Memory B cell (primary cell): ENCODE data around the gene RUVBL1.

Source experiments
- ATAC-seq: fragments of 150-1000 bp; cut with Tn5 transposase; 2 replicates; pipeline ENCODE4 v1.10.0; 2021; ENCODE audit warnings: low read depth, mild to moderate bottlenecking, moderate library complexity
- DNase-seq, 2 donors: peaks; one replicate each; pipeline ENCODE4 v3.0.0; 2022; ENCODE audit warnings: low spot score in 2 of 2
- H3K27ac Mint-ChIP-seq: one replicate; pipeline ENCODE4 v1.8.0; 2022; ENCODE audit warnings: mild to moderate bottlenecking, moderate library complexity, mixed read lengths
- H3K27me3 Mint-ChIP-seq: one replicate; pipeline ENCODE4 v1.8.0; 2022; ENCODE audit warnings: mixed read lengths
- H3K36me3 Mint-ChIP-seq: one replicate; pipeline ENCODE4 v1.8.0; 2022; ENCODE audit warnings: mild to moderate bottlenecking, mixed read lengths
- H3K4me1 Mint-ChIP-seq: one replicate; pipeline ENCODE4 v1.8.0; 2022; ENCODE audit warnings: mixed read lengths
- H3K4me3 Mint-ChIP-seq: one replicate; pipeline ENCODE4 v1.8.0; 2022; ENCODE audit warnings: mild to moderate bottlenecking, moderate library complexity, mixed read lengths
- H3K9me3 Mint-ChIP-seq: one replicate; pipeline ENCODE4 v1.8.0; 2022; ENCODE audit warnings: mixed read lengths

Gene RUVBL1

GRCh38 chr3:128083980-128084674, 39.5 kb downstream of the RUVBL1 start:
- Mint-ChIP-seq H3K4me1 (peaks cover 3% of the 10 kb centered on the region), H3K27me3 (no peaks in the 10 kb centered on the region), H3K36me3 (peaks cover 29% of the 10 kb centered on the region), H3K27ac (no peak overlapping the region), H3K9me3 (no peaks in the 10 kb centered on the region), H3K4me3 (no peak overlapping the region)
- ATAC-seq (no peak), DNase-seq (no peak)

GRCh38 chr3:128083396-128083795, 40.2 kb downstream of the RUVBL1 start:
- H3K27ac Mint-ChIP-seq, result no peak overlapping the region
- no peak overlapping the region for H3K4me3 Mint-ChIP-seq
- H3K27me3 Mint-ChIP-seq, result no peaks in the 10 kb centered on the region
- no peaks in the 10 kb centered on the region for H3K9me3 Mint-ChIP-seq
- ATAC-seq, result no peak
- peaks cover 31% of the 10 kb centered on the region for H3K36me3 Mint-ChIP-seq
- H3K4me1 Mint-ChIP-seq, result peaks cover 2% of the 10 kb centered on the region
- DNase-seq, result no peak

- DNase-seq (no peak), ATAC-seq (no peak)
- H3K36me3 Mint-ChIP-seq, result peaks cover 29% of the 10 kb centered on the region
- no peaks in the 10 kb centered on the region for H3K27me3 Mint-ChIP-seq
- peaks cover 2% of the 10 kb centered on the region for H3K4me1 Mint-ChIP-seq
- H3K27ac Mint-ChIP-seq, result no peak overlapping the region
- H3K9me3 Mint-ChIP-seq, result no peaks in the 10 kb centered on the region
- no peak overlapping the region for H3K4me3 Mint-ChIP-seq
These were observed 41.1 kb downstream of the RUVBL1 start for GRCh38 chr3:128082546-128082945.

GRCh38 chr3:128081846-128082245, 41.8 kb downstream of the RUVBL1 start:
- H3K9me3 Mint-ChIP-seq, result no peaks in the 10 kb centered on the region
- H3K27ac Mint-ChIP-seq, result no peak overlapping the region
- H3K36me3 Mint-ChIP-seq, result peaks cover 25% of the 10 kb centered on the region
- no peaks in the 10 kb centered on the region for H3K27me3 Mint-ChIP-seq
- H3K4me3 Mint-ChIP-seq, result no peak overlapping the region
- ATAC-seq, result no peak
- no peak for DNase-seq
- no peaks in the 10 kb centered on the region for H3K4me1 Mint-ChIP-seq

GRCh38 chr3:128081226-128081625, 42.4 kb downstream of the RUVBL1 start:
- Mint-ChIP-seq H3K9me3 (no peaks in the 10 kb centered on the region), H3K36me3 (peaks cover 22% of the 10 kb centered on the region), H3K4me3 (no peak overlapping the region), H3K4me1 (no peaks in the 10 kb centered on the region), H3K27me3 (no peaks in the 10 kb centered on the region), H3K27ac (no peak overlapping the region)
- no peak for DNase-seq
- ATAC-seq, result no peak

GRCh38 chr3:128080323-128081080, 43.1 kb downstream of the RUVBL1 start:
- H3K4me3 Mint-ChIP-seq, result no peak overlapping the region

GRCh38 chr3:128079823-128080222, 43.8 kb downstream of the RUVBL1 start:
- no peak overlapping the region for H3K27ac Mint-ChIP-seq
- no peak for DNase-seq

More at GRCh38 chr3:128080323-128081080, 43.1 kb downstream of the RUVBL1 start:
- DNase-seq (no peak), ATAC-seq (no peak)
- Mint-ChIP-seq H3K4me1 (no peaks in the 10 kb centered on the region), H3K36me3 (peaks cover 22% of the 10 kb centered on the region), H3K27ac (no peak overlapping the region), H3K27me3 (no peaks in the 10 kb centered on the region), H3K9me3 (no peaks in the 10 kb centered on the region)

GRCh38 chr3:128078875-128079274, 44.7 kb downstream of the RUVBL1 start:
- Mint-ChIP-seq H3K27me3 (no peaks in the 10 kb centered on the region), H3K9me3 (no peaks in the 10 kb centered on the region), H3K4me3 (no peak overlapping the region), H3K36me3 (peaks cover 17% of the 10 kb centered on the region), H3K27ac (no peak overlapping the region), H3K4me1 (peaks cover 2% of the 10 kb centered on the region)
- DNase-seq, result no peak
- ATAC-seq, result no peak

More at GRCh38 chr3:128079823-128080222, 43.8 kb downstream of the RUVBL1 start:
- peaks cover under 1% of the 10 kb centered on the region for H3K4me1 Mint-ChIP-seq
- no peak for ATAC-seq
- H3K9me3 Mint-ChIP-seq, result no peaks in the 10 kb centered on the region
- H3K36me3 Mint-ChIP-seq, result peaks cover 22% of the 10 kb centered on the region
- H3K4me3 Mint-ChIP-seq, result no peak overlapping the region
- no peaks in the 10 kb centered on the region for H3K27me3 Mint-ChIP-seq

- no peak overlapping the region for H3K4me3 Mint-ChIP-seq
These were observed 45.3 kb downstream of the RUVBL1 start for GRCh38 chr3:128078322-128078721.

GRCh38 chr3:128077665-128078064, 45.9 kb downstream of the RUVBL1 start:
- Mint-ChIP-seq H3K27ac (no peak overlapping the region), H3K9me3 (no peaks in the 10 kb centered on the region), H3K27me3 (no peaks in the 10 kb centered on the region), H3K4me3 (peak overlapping the region; percentile 77), H3K36me3 (peaks cover 16% of the 10 kb centered on the region), H3K4me1 (peaks cover 2% of the 10 kb centered on the region)
- ATAC-seq (no peak), DNase-seq (no peak)

More at GRCh38 chr3:128078322-128078721, 45.3 kb downstream of the RUVBL1 start:
- Mint-ChIP-seq H3K9me3 (no peaks in the 10 kb centered on the region), H3K27ac (no peak overlapping the region), H3K4me1 (peaks cover 2% of the 10 kb centered on the region), H3K27me3 (no peaks in the 10 kb centered on the region), H3K36me3 (peaks cover 16% of the 10 kb centered on the region)
- ATAC-seq, result no peak
- DNase-seq, result no peak

GRCh38 chr3:128077202-128077624, 46.4 kb downstream of the RUVBL1 start:
- peak overlapping the region; percentile 77 for H3K4me3 Mint-ChIP-seq
- no peaks in the 10 kb centered on the region for H3K27me3 Mint-ChIP-seq
- peaks cover 2% of the 10 kb centered on the region for H3K4me1 Mint-ChIP-seq
- peaks cover 16% of the 10 kb centered on the region for H3K36me3 Mint-ChIP-seq
- ATAC-seq, result peak; percentile 46
- H3K27ac Mint-ChIP-seq, result no peak overlapping the region
- no peaks in the 10 kb centered on the region for H3K9me3 Mint-ChIP-seq
- peak in 1 of 2 donors; percentile 9 for DNase-seq

- Mint-ChIP-seq H3K4me3 (peak overlapping the region; percentile 82), H3K9me3 (no peaks in the 10 kb centered on the region), H3K36me3 (peaks cover 16% of the 10 kb centered on the region), H3K27ac (no peak overlapping the region), H3K4me1 (peaks cover 2% of the 10 kb centered on the region), H3K27me3 (no peaks in the 10 kb centered on the region)
- peak; percentile 28 to 41 for DNase-seq
- peak; percentile 55 for ATAC-seq
These were observed 47.0 kb downstream of the RUVBL1 start for GRCh38 chr3:128076483-128077201.

GRCh38 chr3:128075522-128076482, 47.8 kb downstream of the RUVBL1 start:
- no peak overlapping the region for H3K27ac Mint-ChIP-seq
- H3K9me3 Mint-ChIP-seq, result no peaks in the 10 kb centered on the region
- peak overlapping the region; percentile 82 for H3K4me3 Mint-ChIP-seq
- H3K36me3 Mint-ChIP-seq, result peaks cover 11% of the 10 kb centered on the region
- H3K4me1 Mint-ChIP-seq, result peaks cover 2% of the 10 kb centered on the region
- no peaks in the 10 kb centered on the region for H3K27me3 Mint-ChIP-seq
- ATAC-seq (peak; percentile 82), DNase-seq (peak; percentile 90 to 97)
